ENCODE measurements around the gene MST1. TPM values are rescaled to one million over a fixed set of nuclear protein-coding genes. Genes with fewer than 3 reads are reported as not detected.

MST1 gene
- total RNA-seq, 1 donor from 2014 or later, result 838 TPM

DNA sequence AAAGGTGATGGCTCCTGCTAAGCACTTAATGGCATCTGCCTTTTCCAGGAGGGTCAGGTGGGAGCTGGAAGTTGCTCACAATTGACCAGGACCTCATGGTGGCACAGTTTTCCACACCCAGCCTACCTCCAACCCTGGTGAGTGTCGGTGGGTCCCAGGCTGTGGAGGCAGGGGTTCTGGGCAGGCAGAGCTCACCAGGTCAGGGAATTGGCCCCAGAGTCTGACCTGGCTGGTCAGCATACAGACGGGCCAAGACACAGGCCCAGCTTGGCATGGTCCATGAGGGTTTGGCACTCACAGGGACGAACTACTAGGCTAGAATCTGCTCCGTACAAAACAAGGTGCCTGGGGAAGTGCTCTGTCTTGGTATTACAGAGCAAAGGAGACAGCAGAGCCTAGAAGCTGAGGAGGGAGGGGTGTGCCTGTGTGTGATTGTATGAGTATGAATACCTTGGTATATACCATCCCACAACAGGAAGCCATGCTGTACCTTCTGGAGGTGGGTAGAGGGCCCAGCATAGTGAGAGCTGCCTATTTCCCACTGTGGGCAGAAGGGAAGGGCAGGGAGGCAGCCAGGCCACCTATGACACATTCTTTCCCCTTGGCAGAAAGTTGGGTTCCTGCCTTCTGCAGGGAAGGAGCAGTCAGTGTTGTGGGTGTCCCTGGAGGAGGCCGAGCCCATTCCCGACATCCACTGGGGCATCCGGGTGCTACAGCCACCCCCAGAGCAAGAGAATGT is 8.6 kb downstream of the MST1 start:
- ATAC-seq (peak; percentile 35), DNase-seq (ENCODE audit: low spot score) (no peak)

DNA sequence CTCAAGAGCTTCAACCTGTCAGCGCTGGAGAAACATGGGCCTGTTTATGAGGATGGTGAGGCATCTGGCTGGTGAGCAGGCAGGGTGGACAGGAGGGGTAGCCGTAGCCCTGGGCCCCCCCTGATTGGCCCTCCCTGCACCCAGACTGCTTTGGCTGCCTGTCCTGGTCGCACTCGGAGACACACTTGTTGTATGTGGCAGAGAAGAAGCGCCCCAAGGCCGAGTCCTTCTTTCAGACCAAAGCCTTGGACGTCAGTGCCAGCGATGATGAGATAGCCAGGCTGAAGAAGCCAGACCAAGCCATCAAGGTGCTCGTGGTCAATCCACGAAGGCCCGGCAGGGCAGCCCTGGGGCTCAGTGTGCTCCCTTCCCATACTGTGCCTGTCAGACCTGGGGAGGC is 13.4 kb downstream of the MST1 start:
- no peak for ATAC-seq
- no peak for DNase-seq (ENCODE audit: low spot score)

DNA sequence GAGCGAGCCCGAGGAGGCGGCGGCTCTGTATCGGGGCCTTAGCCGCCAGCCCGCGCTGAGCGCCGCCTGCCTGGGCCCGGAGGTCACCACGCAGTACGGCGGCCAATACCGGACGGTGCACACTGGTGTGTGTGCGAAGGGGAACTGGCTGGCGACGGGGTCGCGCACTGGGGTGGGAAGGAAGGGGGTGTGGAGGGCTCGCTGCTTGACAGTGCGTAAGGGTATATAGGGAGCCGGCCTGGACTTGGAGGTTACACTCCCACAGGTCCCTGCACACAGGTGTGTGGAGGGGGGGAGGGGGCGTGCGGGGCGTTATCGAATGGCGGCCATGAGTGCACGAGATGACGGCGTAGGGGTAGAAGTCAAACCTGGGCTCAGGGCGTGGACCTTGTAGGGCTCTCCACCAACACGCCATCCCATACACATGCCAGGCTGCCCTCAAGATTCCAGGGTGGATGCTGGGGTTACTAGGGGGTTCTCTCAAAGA is 14.7 kb downstream of the MST1 start:
- peak; percentile 5 for ATAC-seq
- DNase-seq (ENCODE audit: low spot score), result no peak

DNA sequence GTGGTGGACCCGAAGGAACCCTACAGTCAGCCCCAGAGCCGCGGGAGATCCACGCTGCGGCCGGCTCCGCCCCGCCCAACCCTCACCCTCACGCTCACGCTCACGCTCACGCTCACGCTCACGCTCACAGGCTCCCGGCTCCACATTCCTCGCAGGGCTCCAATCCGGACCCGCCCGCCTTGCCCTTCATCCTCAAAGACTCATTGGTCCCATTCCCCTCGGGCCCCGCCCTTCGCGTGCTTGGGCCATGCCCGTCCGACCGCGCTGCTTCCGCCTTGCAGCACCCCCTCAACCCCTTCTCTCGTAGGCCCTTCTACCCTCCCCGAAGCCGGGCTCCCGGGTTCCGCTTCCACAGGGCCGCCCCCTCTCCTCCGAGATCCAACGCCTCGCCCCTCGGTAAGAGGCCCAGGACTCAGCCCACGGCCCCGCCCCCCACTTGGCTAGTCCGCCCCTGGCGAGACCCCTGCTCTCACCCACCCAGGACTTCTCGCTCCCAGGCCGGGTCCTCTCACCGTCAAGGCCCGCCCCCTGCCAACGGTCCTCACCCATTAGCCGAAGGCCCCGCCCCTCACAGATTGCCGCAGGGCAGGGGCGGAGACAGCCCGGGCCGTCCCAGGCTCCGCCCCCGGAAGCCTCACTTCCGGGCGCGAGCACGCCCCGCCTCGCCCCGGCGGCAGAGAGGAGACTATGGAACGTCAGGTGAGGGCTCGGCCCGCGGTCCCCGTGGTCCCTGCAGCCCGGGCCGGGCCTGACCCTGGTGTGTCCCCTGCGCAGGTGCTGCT is 15.4 kb downstream of the MST1 start, which contains the start of gene APEH:
Gene APEH, plus strand, starts transcription at position 637 of the 782 bp plus-strand sequence. Its CDS starts 51 bp downstream, at position 688.
- DNase-seq (ENCODE audit: low spot score) (peak; percentile 98), ATAC-seq (peak; percentile 80)

DNA sequence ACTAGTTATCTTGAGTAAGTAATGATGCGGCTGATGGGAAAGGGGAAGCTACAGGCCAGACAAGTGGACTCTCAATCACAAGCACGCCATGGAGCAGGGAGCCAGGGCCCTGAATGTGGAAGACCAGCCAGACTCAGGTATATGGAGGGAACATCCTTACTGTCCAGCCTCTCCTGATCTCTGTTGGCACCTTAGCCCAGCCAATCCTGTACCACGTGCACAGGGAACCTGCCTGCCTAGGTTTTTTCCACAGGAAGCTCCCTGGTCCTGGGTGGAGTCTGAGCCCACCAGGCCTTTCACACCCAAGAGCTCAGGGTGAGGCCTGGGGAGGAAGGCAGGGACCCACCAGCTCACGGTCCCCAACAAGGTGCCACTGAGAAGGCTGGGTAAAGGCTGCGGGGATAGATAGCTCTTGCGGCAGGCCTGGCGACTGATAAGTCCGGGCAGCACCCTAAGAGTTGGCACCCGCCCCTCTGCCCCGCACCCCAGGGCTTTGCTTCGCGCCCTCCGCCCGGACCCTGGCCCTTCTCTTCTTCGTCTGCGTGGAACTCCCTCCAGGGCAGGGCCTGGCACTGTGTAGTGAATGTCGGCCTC is 16.1 kb downstream of the MST1 start:
- ATAC-seq (peak; percentile 1), DNase-seq (ENCODE audit: low spot score) (no peak)

DNA sequence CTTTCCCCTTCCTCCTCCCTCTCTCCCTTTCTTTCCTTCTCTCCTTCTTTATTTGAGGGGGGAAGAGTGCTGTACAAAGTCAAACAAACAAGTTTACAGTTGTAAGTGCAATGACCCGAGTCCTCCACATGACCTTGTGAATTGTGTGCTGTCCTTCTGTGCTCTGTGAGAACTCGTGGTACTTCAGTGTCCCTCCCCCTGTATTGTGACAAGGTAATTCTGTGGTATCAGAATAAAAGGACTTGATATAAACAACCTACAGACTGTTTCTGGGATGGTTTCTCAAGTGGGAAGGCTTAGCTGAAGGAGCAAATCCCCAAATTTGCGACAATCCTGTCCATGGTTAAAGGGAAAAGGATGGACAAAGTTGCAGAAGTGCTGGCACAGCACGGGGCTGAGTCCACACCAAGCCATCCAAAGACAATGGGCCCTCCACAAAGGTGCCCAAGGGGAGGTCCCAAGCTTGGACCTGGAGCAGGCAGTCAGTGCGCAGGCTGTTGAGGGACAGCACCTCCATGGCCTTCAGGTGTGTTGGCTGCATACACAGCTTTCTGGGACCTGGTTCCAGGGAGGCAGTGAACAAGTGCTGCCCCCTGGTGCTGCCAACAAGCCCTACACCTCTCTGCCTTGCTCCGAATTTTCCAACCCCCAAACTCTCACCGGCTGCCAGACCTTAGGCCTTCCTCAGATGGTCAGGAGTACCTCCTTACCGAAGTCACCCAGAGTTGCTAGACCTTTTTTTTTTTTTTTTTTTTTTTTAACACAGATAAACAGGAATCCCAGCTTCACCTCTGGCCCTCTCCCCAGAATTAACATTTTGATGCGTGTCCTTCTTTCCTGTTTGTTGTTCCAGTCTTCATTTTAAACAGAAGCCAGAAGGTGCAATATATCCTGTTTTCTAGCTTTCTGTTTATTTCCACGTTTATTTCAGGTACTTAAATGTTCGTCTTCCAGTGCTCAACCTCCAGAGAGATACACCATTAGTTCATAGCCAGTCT is 17.7 kb downstream of the MST1 start:
- DNase-seq (ENCODE audit: low spot score) (peak; percentile 87), ATAC-seq (peak; percentile 58)

DNA sequence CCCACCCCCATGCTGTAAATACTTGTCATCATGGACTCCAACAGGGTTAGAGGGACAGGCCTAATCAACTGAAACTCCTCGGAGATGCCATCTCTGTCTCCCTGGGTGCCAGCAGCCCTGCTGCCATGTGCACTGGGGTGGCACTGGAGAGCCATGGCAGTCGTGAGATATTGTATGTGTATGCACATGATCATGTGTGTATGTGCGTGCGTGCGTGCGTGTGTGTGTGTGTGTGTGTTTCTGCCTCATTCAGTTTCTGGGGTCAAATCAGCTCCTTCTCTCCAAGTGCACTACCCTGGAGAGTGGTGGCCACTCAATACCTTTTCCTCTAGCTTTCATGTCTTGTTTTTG is 18.4 kb downstream of the MST1 start:
- ATAC-seq (no peak), DNase-seq (ENCODE audit: low spot score) (no peak)

DNA sequence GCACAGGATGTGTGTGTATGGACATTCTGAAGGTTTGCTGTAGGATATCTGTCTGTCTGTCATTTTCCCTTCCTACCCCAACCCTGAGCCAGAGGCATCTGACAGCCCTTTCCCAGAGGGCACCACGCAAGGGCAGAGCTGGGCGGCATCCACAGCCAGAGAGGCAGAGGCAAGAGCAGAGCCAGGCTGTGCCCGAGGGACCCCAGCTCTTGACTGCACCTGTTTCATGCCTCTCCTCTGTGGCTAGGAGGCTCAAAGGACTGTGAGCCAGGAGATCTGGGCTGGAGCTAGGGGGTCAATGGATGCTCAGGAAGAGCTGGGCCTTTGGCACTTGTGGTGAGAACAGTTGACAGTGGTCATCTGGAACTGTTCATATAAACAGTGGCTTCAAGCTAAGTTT is 19.9 kb downstream of the MST1 start:
- no peak for DNase-seq (ENCODE audit: low spot score)

DNA sequence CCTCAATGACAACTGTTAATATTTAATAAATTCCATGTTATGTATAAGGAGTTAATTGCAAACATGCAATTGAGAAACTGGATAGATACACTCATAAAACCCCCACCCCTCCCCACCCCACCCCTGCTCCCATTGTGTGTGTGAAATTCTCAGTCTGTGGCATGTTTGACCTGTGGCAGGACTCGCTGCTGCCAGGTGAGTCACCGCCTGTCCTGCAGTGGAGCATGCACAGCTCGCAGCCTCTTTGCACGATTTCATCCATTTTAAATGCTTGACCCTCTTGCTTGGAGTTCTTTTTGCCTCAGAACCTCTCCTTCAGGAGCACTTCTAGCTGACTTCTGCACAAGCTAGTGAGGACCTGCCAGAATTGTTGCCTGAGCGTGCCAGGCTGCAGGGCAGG is 20.4 kb downstream of the MST1 start:
- DNase-seq (ENCODE audit: low spot score) (no peak), ATAC-seq (no peak)

More for the DNA sequence above, 19.9 kb downstream of the MST1 start:
- ATAC-seq, result no peak

DNA sequence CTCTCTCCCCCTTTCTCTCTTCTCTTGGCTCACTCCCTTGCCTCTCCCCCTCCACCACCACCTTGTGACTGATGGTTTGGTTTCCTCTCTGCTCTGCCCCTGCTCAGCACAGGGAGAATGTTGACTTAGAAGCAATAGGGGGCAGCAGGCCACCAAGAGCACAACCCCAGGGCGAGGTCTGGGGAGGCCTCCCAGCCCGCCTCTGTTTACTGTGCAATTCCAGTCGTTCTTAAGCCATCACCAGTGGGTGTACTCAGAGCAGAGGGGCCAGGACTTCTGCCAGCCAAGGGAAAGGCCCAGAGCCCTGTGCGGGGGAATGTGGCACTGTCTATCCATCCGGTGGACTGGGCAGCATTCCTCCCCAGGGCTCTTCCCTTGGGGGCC is 20.9 kb downstream of the MST1 start:
- DNase-seq (ENCODE audit: low spot score) (no peak), ATAC-seq (peak; percentile 0)

DNA sequence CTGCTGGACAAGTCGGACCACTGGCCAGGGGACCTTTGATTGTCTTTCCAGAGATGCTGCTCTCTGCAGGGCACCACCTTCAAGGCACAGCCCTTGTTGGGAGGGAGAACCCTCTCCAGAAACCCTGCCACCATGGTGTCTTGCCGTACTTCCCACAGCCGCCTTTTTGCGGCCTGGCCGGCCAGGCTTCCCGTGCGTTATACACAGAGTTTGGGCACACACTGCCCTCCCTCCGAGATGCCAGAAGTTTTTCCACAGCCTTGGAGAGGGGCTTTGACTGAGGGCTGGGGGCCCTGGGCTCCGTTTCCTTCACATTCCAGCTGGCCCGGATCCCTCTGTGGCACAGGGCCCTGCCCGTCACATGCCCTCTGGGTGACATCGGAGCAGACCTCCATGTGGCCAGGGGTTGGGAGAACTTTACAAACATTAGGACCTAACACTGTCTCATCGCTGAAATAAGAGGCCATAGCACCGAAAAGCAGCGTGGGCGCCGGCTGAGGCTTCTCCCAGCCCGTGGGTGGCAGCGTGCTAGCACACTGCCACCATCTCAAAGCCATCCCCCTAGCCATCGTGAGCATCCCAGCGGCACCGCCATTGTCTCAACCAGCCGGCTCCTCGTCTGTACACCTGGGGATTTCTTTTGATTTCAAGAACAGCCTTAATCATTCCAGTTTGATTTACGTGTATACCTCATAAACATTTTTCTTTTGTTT is 21.4 kb downstream of the MST1 start:
- DNase-seq (ENCODE audit: low spot score) (no peak), ATAC-seq (no peak)

DNA sequence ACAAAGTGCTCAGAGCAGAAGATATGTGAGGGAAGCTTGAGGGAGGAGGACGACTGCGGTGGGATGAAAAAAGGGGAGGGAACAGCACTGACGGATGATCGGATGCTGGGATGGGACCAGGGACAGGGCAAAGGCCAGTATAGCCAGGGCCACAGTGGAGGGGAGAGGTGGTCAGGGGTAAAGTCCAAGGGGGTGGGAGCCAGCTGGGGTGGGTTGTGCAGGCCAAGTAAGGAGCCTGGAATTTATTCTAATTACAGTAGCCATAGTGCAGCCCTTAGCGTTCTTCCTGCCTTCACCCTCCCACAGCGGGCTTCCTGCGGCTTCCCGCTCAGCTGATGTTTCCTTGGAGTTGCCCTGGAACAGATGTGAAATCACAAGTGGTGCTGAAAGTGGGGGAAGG is 22.7 kb downstream of the MST1 start:
- DNase-seq (ENCODE audit: low spot score), result peak; percentile 75
- ATAC-seq, result peak; percentile 47

DNA sequence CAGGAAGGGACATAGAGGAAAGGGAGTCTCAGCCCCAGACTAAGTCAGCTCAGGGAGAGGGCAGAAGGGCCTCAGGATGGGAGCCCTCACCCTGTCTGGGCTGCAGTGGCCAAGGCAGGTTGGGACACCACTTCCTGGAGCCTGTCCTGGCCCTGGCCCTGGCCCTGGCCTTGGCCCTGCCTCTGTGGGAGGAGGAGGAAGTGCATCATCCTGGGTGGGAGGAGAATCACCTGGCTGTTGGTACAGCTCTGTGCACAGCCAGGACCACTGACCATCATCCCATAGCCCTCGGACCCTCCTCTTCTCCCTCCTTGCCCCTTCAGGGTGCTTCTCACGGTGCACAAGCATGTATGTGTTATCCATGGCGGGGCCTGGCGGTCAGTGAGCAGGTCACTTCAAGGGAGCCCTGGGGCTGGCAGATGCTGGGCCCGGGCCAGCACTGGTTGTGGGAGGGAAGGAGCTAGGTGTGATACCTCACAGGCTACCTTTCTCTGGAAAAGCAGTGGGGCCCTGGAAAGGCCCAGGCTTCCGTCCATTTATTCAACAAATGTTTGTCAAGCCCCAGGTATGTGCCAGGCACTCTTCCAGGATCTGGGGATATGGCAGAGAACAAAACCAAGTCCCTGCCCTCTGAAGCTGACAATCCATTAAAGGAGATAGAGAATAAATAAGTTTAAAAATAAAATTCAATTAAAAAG is 23.3 kb downstream of the MST1 start:
- DNase-seq (ENCODE audit: low spot score) (peak; percentile 75), ATAC-seq (peak; percentile 75)

DNA sequence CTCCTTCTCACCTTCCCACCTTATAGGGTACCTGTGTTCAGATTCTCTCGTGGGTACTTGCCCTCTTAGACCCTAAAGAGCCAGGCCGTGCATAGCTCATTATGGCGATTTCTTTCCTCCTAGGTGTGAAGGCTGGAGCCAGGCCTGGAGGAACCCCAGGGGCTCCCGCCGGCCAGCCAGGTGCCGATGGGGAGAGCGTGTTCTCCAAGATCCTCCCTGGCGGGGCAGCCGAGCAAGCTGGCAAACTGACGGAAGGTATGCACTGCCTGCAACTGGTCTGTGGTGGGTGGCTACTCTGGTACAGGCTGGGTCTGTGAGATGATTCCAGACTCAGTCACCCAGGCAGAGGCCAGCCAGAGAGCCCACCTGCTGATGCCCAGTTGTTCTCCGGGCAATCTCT is 25.0 kb downstream of the MST1 start:
- DNase-seq (ENCODE audit: low spot score) (no peak), ATAC-seq (no peak)

DNA sequence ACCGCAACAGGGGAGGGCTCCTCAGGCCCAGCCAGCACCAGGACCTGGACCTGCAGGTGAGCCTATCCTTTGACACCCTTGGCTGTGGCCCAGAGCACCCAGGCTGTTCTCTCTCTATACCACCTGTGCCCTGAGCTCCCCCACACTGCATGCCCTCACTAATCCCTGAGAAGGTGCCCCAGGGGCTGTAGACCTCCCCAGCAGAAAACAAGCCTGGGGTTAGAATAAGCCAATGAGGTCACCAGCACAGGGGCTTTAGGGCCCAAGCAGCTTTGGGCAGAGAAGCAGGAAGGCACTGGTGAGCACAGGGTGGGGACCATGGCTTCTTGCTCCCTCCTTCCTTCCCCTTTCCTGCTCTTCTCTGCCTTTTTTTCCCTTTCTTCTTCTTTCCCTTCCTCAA is 25.4 kb downstream of the MST1 start:
- DNase-seq (ENCODE audit: low spot score) (no peak), ATAC-seq (no peak)

DNA sequence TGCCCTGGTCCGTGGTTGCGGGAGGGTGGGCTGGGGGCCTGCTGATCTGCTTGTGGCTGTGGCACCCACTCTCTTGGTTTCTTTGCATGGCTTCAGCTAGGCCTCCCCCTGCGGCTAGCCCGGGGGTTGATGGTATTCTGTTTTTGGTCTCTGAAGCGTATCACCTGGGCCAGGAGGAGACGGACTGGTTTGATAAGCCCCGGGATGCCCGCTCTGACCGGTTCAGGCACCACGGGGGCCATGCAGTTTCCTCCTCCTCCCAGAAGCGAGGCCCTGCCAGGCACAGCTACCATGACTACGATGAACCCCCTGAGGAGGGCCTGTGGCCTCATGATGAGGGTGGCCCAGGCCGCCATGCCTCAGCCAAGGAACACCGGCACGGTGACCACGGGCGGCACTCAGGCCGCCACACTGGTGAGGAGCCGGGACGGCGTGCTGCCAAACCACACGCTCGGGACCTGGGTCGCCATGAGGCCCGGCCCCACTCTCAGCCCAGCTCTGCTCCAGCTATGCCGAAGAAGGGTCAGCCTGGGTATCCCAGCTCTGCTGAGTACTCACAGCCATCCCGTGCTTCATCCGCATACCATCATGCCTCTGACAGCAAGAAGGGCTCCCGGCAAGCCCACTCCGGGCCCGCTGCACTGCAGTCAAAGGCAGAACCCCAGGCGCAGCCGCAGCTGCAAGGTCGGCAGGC is 26.4 kb downstream of the MST1 start:
- DNase-seq (ENCODE audit: low spot score), result no peak
- no peak for ATAC-seq

DNA sequence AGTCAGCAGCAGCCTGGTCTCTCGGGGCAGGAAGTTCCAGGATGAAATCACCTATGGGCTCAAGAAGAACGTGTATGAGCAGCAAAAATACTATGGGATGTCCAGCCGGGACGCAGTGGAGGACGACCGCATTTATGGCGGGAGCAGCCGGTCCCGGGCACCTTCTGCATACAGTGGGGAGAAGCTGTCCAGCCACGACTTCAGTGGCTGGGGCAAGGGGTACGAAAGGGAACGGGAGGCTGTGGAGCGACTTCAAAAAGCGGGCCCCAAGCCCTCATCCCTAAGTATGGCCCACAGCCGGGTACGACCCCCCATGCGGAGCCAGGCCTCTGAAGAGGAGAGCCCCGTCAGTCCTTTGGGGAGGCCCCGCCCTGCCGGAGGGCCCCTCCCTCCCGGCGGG is 27.3 kb downstream of the MST1 start:
- ATAC-seq (no peak), DNase-seq (ENCODE audit: low spot score) (no peak)

DNA sequence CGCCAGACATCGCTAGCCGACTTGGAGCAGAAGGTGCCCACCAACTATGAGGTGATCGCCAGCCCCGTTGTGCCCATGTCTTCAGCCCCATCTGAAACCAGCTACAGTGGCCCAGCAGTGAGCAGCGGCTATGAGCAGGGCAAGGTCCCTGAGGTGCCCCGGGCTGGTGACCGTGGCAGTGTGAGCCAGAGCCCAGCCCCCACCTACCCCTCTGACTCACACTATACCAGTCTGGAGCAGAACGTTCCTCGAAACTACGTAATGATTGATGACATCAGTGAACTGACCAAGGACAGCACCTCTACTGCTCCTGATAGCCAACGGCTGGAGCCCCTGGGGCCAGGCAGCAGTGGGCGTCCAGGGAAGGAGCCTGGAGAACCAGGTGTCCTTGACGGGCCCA is 28.0 kb downstream of the MST1 start:
- ATAC-seq (no peak), DNase-seq (ENCODE audit: low spot score) (no peak)

DNA sequence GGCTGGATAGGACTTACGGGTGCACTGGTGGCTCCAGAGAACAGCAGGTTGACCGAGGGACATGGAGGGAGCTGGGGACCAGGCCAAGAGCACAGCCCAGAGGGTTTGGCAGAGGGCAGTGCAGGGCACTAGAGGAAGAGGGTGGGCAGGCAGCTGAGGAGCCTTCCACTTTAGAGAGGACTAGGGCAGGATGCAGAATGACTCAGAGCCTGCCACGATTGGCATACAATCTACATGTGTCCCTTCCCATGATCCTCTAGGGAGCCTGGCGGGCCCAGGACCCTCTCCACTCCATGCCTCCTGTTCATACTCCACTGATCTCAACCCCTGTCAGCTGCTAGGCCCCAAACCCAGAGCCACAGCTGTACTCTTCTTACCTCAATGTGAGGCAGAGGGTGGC is 29.5 kb downstream of the MST1 start:
- no peak for DNase-seq (ENCODE audit: low spot score)
- ATAC-seq, result no peak
